ENCODE data around the gene MAP2K6.

Gene MAP2K6

GRCh38 chr17:69538795-69539194 is 124.3 kb downstream of the MAP2K6 start:
- no peak overlapping the region for H3K4me3 ChIP-seq (ENCODE audit: low read depth, low read length)
- DNase-seq (ENCODE audit: low read depth) = no peak
- no peak for TF ChIP-seq CTCF (conservative IDR thresholded peaks at IDR 0.05; ENCODE audit: low read depth, low read length)

- no peak overlapping the region for H3K4me3 ChIP-seq (ENCODE audit: low read depth, low read length)
- TF ChIP-seq CTCF (conservative IDR thresholded peaks at IDR 0.05; ENCODE audit: low read depth, low read length) = no peak
- DNase-seq (ENCODE audit: low read depth) = peak; percentile 7
Measured at GRCh38 chr17:69539274-69539673, 124.8 kb downstream of the MAP2K6 start.

DNA sequence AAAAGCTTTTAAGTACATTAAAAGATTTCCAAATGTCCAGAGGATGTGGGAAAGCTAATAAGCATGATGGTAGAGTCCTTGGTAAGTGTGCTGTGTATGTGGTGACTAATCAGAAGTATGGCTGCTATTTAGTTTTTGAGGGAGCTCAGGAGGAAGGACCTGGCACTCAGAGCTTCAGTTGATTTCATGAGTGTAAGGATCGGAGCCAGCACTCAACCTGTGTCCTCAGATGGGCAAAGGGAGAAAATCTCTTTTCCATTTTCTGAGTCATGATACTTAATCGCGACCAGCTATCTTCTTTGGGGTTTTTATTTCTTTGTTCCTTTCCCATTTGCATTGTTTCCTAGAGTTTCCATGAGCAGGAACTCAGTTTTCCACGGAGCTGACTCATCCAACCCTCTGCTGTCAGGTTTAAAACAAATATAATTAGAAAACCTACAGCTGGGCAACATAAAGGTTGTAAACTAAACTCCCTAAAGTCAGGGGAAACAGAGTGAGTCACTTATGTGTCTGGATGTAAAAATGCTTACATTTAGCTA is 125.4 kb downstream of the MAP2K6 start:
- no peak overlapping the region for H3K4me3 ChIP-seq (ENCODE audit: low read depth, low read length)
- no peak for TF ChIP-seq CTCF (conservative IDR thresholded peaks at IDR 0.05; ENCODE audit: low read depth, low read length)
- DNase-seq (ENCODE audit: low read depth) = peak; percentile 69

DNA sequence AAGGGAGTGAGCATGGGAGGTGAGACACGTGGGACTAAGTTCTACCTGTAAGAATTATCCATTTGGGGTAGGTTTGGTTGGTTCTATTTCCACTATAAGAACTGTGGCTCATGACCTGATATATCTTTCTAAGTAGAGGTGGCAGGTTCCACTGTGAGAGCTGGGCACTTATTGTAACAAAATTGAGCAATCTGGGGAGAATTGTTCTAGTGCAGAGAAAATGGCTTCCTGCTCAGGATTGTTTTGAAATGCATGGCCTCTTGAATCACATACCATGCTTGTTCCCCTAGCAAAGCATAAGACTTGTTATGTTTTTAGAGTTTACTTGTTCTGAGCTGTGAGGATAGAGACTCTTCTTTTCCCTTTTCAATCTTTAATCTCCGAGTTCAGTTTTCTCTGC is 125.9 kb downstream of the MAP2K6 start:
- no peak for TF ChIP-seq CTCF (conservative IDR thresholded peaks at IDR 0.05; ENCODE audit: low read depth, low read length)
- peak; percentile 56 for DNase-seq (ENCODE audit: low read depth)
- no peak overlapping the region for H3K4me3 ChIP-seq (ENCODE audit: low read depth, low read length)

DNA sequence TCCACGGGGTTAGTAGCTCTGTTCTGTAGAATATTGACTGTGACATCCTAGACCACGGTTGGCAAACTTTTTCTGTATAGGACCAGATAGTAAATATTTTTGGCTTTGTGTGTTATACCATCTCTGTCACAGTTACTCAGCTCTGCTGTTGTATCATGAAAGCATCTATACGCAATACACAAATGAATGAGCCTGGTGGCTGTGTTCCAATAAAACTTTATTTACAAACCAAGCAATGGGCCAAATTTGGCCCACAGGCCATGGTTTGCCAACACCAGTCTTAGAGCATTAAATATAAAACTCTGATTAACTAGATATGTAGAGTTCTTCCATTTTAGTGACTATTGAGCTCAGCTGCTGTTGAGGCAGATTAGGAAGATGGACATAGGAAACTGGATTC is 132.7 kb downstream of the MAP2K6 start:
- H3K4me3 ChIP-seq (ENCODE audit: low read depth, low read length) = no peak overlapping the region
- DNase-seq (ENCODE audit: low read depth) = no peak
- TF ChIP-seq CTCF (conservative IDR thresholded peaks at IDR 0.05; ENCODE audit: low read depth, low read length) = no peak

GRCh38 chr17:69547947-69548346 is 133.4 kb downstream of the MAP2K6 start:
- no peak overlapping the region for H3K4me3 ChIP-seq (ENCODE audit: low read depth, low read length)
- no peak for DNase-seq (ENCODE audit: low read depth)
- no peak for TF ChIP-seq CTCF (conservative IDR thresholded peaks at IDR 0.05; ENCODE audit: low read depth, low read length)

DNA sequence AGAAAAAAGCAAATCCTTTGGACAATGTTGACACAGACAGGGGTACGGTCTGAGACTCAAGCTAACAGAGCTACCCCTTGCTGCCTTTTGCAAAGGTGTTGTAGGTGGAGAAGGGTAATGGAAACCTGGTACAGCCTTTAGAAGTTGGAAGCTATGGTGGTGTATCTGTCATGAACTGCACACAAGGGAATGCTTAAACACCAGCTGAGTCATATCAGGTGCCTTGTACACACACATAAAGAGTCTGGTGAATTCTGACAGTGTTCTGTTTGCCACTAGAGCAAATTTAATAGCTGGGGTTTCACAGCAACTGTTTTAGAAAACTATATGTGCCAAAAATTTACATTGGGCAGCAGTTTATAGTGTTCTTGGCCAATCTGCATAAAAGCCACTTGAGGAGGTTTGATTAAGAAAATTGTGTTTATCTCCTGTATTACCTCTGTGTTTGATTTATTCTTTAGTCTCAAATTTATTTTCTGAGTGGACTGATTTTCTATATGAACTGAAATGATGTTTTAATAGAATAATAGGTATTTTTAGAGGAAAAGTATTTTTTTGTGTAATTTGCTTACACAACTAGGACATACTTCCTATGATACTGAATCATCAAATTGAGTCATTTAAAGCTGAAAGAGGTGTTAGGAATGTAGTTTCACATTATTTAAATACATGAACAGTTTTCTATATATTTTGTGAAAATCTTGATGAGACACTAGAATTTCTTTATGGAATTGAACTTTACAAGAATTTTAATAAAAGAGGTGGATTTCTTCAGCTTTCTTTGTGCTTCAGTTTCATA is 136.9 kb downstream of the MAP2K6 start:
- no peak for TF ChIP-seq CTCF (conservative IDR thresholded peaks at IDR 0.05; ENCODE audit: low read depth, low read length)
- peak; percentile 38 for DNase-seq (ENCODE audit: low read depth)
- no peak overlapping the region for H3K4me3 ChIP-seq (ENCODE audit: low read depth, low read length)

Measured in choroid plexus epithelial cell (primary cell).